Pancreas (tissue), 10 donors: ENCODE data around the gene GPC5. TPM values are rescaled to one million over a fixed set of nuclear protein-coding genes. Genes with fewer than 3 reads are reported as not detected.
A peak's percentile ranks its signal among the peaks of the same experiment; 100 is the strongest.

Experiments
- ATAC-seq, 4 donors: fragments of 200-7000 bp; cut with Tn5 transposase; one replicate each; pipeline versions ENCODE4 v1.8.0 to v1.9.1; 2020; ENCODE audit warnings: mild to moderate bottlenecking in 4 of 4, moderate library complexity in 4 of 4
- DNase-seq, 6 donors: peaks; one replicate each; pipeline ENCODE4 v3.0.0-alpha.2; 2020
- FAIRE-seq: peaks from 2 replicates; lab custom pipeline; 2012; peaks lifted over from hg19 to GRCh38; lab: Jason Lieb, UNC
- H3K27ac ChIP-seq, 4 donors: fragments of 200-600 bp; sonication (generic); 1 replicate in 3 of 4; 2 replicates in 1 of 4; pipeline versions ENCODE4 v1.5.0 to v1.8.0; 2020
- H3K27me3 ChIP-seq, 4 donors: fragments of 200-600 bp; one replicate each; pipeline ENCODE4 v1.8.0; 2021
- H3K36me3 ChIP-seq, 3 donors: fragments of 200-600 bp; sonication (generic) in 1 of 3; one replicate each; pipeline versions ENCODE4 v1.5.0 to v1.8.0; 2020 to 2021
- H3K4me1 ChIP-seq, 3 donors: fragments of 200-600 bp; one replicate each; pipeline ENCODE4 v1.8.0; 2021
- H3K4me3 ChIP-seq, 4 donors: fragments of 200-600 bp; sonication (generic) in 2 of 4; one replicate each; pipeline versions ENCODE4 v1.5.0 to v1.8.0; 2020 to 2021
- H3K9me3 ChIP-seq, 4 donors: fragments of 200-600 bp; one replicate each; pipeline ENCODE4 v1.8.0; 2021
- CTCF ChIP-seq, 4 donors: fragments of 200-600 bp; sonication (generic) in 3 of 4; IDR thresholded peaks; one replicate each; pipeline versions ENCODE4 v1.5.0 to v1.8.0; 2021; ENCODE audit warnings: antibody characterized with exemption in 4 of 4
- WGBS, 2 donors: extraction: QIAGEN DNeasy Blood & Tissue Kit; methylation state at CpG; one replicate each; pipeline ENCODE4 v1.1.7; 2013; 5-methylcytosine and 5-hydroxymethylcytosine counted together
- intact Hi-C, 3 donors: fragments of 100-400 bp; cut with DNase I; formaldehyde crosslinking; loops; one replicate each; pipeline versions ENCODE4 v1.11.1 to v1.14.2; 2022
- polyA plus RNA-seq, 2 donors: library from polyadenylated mRNA; stranded (reverse); fragments of 200-250 nt; gene quantifications; one replicate each; pipeline ENCODE4 v1.2.3, GENCODE V29; 2013
- total RNA-seq, 6 donors: library from RNA; stranded (reverse); fragmentation: NEBNext Ultra II Directional in 4 of 6; extraction: Animal tissue kit (Norgen Biotek cat#: 25700) in 4 of 6; gene quantifications; one replicate each; pipeline versions ENCODE4 v1.2.1 to v1.2.4, GENCODE V29; 2021 to 2023
- donor health status: healthy with polysubstance abuse.
- donor health status: DM: no; HTN: no; CAD: no; lungs with moderate emphysema.
- donor health status: DM: no; HTN: no; CAD: no.
- donor health status: control.
- donor health status: control.
- donor health status: Bipolar disorder and iron deficiency.
- donor health status: DM: yes; HTN: yes; CAD: no.
- donor health status: DM: no; HTN: no; CAD: no.
- donor health status: DM: no; HTN: no; CAD: no.
- donor health status: DM: yes; HTN: yes; CAD: no.

The GPC5 gene
- total and polyA plus RNA-seq, 8 donors = 0.12 to 0.35 (median 0.35) TPM; not detected in 5

- H3K36me3 ChIP-seq = no peaks in the 10 kb centered on the region
- 34 to 43% methylated on average over 2 of the region's 2 CpGs for WGBS, 2 donors
- no peaks in the 10 kb centered on the region for H3K27me3 ChIP-seq
- ATAC-seq (no peak), FAIRE-seq (no peak), DNase-seq (no peak)
- no peak overlapping the region for H3K4me3 ChIP-seq
- no peak overlapping the region for H3K27ac ChIP-seq
- H3K4me1 ChIP-seq = no peaks in the 10 kb centered on the region
- no peaks in the 10 kb centered on the region for H3K9me3 ChIP-seq
- TF ChIP-seq CTCF (IDR thresholded peaks at IDR 0.05) = no peak
- intact Hi-C loops = no loop called here
These were observed 728.0 kb downstream of the GPC5 start for GRCh38 chr13:92126399-92126798.

GRCh38 chr13:92135509-92135908 is 737.1 kb downstream of the GPC5 start:
- H3K36me3 ChIP-seq = no peaks in the 10 kb centered on the region
- no peak for FAIRE-seq
- WGBS, 2 donors = 14 to 26% methylated on average over 7 of the region's 7 CpGs
- intact Hi-C loops = no loop called here
- no peak for DNase-seq
- no peaks in the 10 kb centered on the region for H3K9me3 ChIP-seq
- H3K4me3 ChIP-seq = no peak overlapping the region
- peaks cover 0 to 6% (median 0%) of the 10 kb centered on the region in 3 donors for H3K4me1 ChIP-seq
- H3K27ac ChIP-seq = no peak overlapping the region
- H3K27me3 ChIP-seq = no peaks in the 10 kb centered on the region
- TF ChIP-seq CTCF (IDR thresholded peaks at IDR 0.05) = no peak
- peak in 2 of 4 donors; percentile 49 to 70 for ATAC-seq

GRCh38 chr13:92136449-92137155 is 738.2 kb downstream of the GPC5 start:
- WGBS, 2 donors = 61 to 67% methylated on average over 6 of the region's 6 CpGs
- no peak for TF ChIP-seq CTCF (IDR thresholded peaks at IDR 0.05)
- FAIRE-seq (no peak), ATAC-seq (no peak), DNase-seq (no peak)
- Histone ChIP-seq H3K27me3 (no peaks in the 10 kb centered on the region), H3K9me3 (no peaks in the 10 kb centered on the region), H3K4me1 (peaks cover 0 to 6% (median 0%) of the 10 kb centered on the region in 3 donors), H3K4me3 (no peak overlapping the region), H3K36me3 (no peaks in the 10 kb centered on the region), H3K27ac (no peak overlapping the region)
- intact Hi-C loops = no loop called here

- Histone ChIP-seq H3K27me3 (no peaks in the 10 kb centered on the region), H3K4me1 (peaks cover 0 to 6% (median 0%) of the 10 kb centered on the region in 3 donors), H3K9me3 (no peaks in the 10 kb centered on the region), H3K4me3 (no peak overlapping the region), H3K27ac (no peak overlapping the region), H3K36me3 (no peaks in the 10 kb centered on the region)
- ATAC-seq = no peak
- no peak for TF ChIP-seq CTCF (IDR thresholded peaks at IDR 0.05)
- no peak for FAIRE-seq
- WGBS, 2 donors = 75 to 84% methylated on average over 3 of the region's 3 CpGs
- no peak for DNase-seq
- intact Hi-C loops = no loop called here
These were observed 739.1 kb downstream of the GPC5 start for GRCh38 chr13:92137520-92137919.

GRCh38 chr13:92143766-92144165 is 745.3 kb downstream of the GPC5 start:
- DNase-seq = no peak
- no peak for FAIRE-seq
- intact Hi-C loops = no loop called here
- H3K27ac ChIP-seq = no peak overlapping the region
- no peaks in the 10 kb centered on the region for H3K27me3 ChIP-seq
- no peak overlapping the region for H3K4me3 ChIP-seq
- no peak for TF ChIP-seq CTCF (IDR thresholded peaks at IDR 0.05)
- no peaks in the 10 kb centered on the region for H3K4me1 ChIP-seq
- H3K9me3 ChIP-seq = no peaks in the 10 kb centered on the region
- no peak for ATAC-seq
- no peaks in the 10 kb centered on the region for H3K36me3 ChIP-seq
